B cell (primary cell): ENCODE data around the gene ATG4C. TPM values are rescaled to one million over a fixed set of nuclear protein-coding genes. Genes with fewer than 3 reads are reported as not detected.

Experiments
- ATAC-seq: fragments of 200-7000 bp; cut with Tn5 transposase; one replicate; pipeline ENCODE4 v1.10.0; 2021; ENCODE audit warnings: low read depth, mild to moderate bottlenecking, moderate number of reproducible peaks, moderate library complexity
- CTCF ChIA-PET: fragments of 350-600 bp; sonication (Branson Sonifier 250); formaldehyde crosslinking; loops from one replicate; lab custom pipeline; 2021; ENCODE audit warnings: antibody characterized with exemption, inconsistent platforms; lab: Charles Lee
- POLR2A ChIA-PET: fragments of 350-600 bp; sonication (Branson Sonifier 250); formaldehyde crosslinking; loops from one replicate; lab custom pipeline; 2021; ENCODE audit warnings: antibody characterized with exemption; lab: Charles Lee
- DNase-seq: peaks from one replicate; pipeline ENCODE4 v3.0.0; 2013
- H2AFZ ChIP-seq: 2 replicates; pipeline ENCODE4 v1.6.1; 2012; ENCODE audit warnings: mild to moderate bottlenecking, low read depth, low read length; ENCODE audit not compliant: insufficient read depth, poor library complexity, severe bottlenecking
- H3K27ac ChIP-seq, 2 donors: 1 replicate in 1 of 2; 2 replicates in 1 of 2; pipeline ENCODE4 v1.5.1; 2012 to 2013; ENCODE audit warnings: low read length in 2 of 2, mild to moderate bottlenecking in 2 of 2, moderate library complexity in 1 of 2
- H3K27me3 ChIP-seq, 4 experiments: fragments of 200-600 bp in 1 of 4; sonication (generic) in 1 of 4; replicated peaks in 1 of 4; 1 replicate in 2 of 4; 2 replicates in 2 of 4; pipeline versions ENCODE4 v1.6.1 to v1.7.0; 2013 to 2016; ENCODE audit warnings: low read length in 3 of 4, mild to moderate bottlenecking in 2 of 4, mixed read lengths in 1 of 4, moderate library complexity in 1 of 4; ENCODE audit not compliant: insufficient read depth in 4 of 4, control insufficient read depth in 3 of 4; ENCODE audit errors: control extremely low read depth in 1 of 4
- H3K36me3 ChIP-seq, 2 experiments: replicated peaks in 1 of 2; 1 replicate in 1 of 2; 2 replicates in 1 of 2; pipeline versions ENCODE4 v1.6.1 to v1.7.1; 2013; ENCODE audit warnings: low read length in 1 of 2; ENCODE audit not compliant: insufficient read depth in 2 of 2, control insufficient read depth in 1 of 2; ENCODE audit errors: control extremely low read depth in 1 of 2, extremely low read depth in 1 of 2
- H3K4me1 ChIP-seq, 2 donors: fragments of 200-600 bp in 1 of 2; sonication (generic) in 1 of 2; 1 replicate in 1 of 2; 2 replicates in 1 of 2; pipeline versions ENCODE4 v1.5.1 to v1.6.1; 2013 to 2017; ENCODE audit warnings: low read length in 2 of 2; ENCODE audit not compliant: control insufficient read depth in 2 of 2, insufficient read depth in 2 of 2
- H3K4me2 ChIP-seq: replicated peaks from 2 replicates; pipeline ENCODE3; 2012; ENCODE audit warnings: mild to moderate bottlenecking, low read depth, low read length; ENCODE audit not compliant: poor library complexity, severe bottlenecking
- H3K4me3 ChIP-seq, 5 experiments: fragments of 200-600 bp in 1 of 5; sonication (generic) in 1 of 5; 1 replicate in 3 of 5; 2 replicates in 2 of 5; pipeline versions ENCODE4 v1.5.1 to v1.7.0; 2011 to 2016; ENCODE audit warnings: low read length in 4 of 5, mild to moderate bottlenecking in 4 of 5, low read depth in 2 of 5, control low read depth in 1 of 5, moderate library complexity in 1 of 5; ENCODE audit not compliant: insufficient read depth in 1 of 5; ENCODE audit errors: control extremely low read depth in 1 of 5, extremely low read depth in 1 of 5
- H3K79me2 ChIP-seq: fragments of 200-600 bp; sonication (generic); one replicate; pipeline ENCODE4 v1.6.0; 2016; ENCODE audit warnings: low read length; ENCODE audit not compliant: control insufficient read depth, insufficient read depth
- H3K9ac ChIP-seq: fragments of 200-600 bp; sonication (generic); 2 replicates; pipeline ENCODE4 v1.6.1; 2017; ENCODE audit warnings: mild to moderate bottlenecking, low read length, moderate library complexity
- H3K9me3 ChIP-seq, 3 donors: one replicate each; pipeline versions ENCODE4 v1.6.1 to v1.7.1; 2013; ENCODE audit warnings: low read length in 2 of 3; ENCODE audit not compliant: control insufficient read depth in 2 of 3, insufficient read depth in 1 of 3; ENCODE audit errors: control extremely low read depth in 1 of 3
- H4K20me1 ChIP-seq: 2 replicates; pipeline ENCODE4 v1.6.0; 2012; ENCODE audit warnings: mild to moderate bottlenecking, low read length; ENCODE audit not compliant: insufficient read depth, control insufficient read depth, poor library complexity, severe bottlenecking
- H3K27ac Mint-ChIP-seq: one replicate; pipeline ENCODE4 v1.8.0; 2021; ENCODE audit warnings: mixed read lengths
- H3K27me3 Mint-ChIP-seq: one replicate; pipeline ENCODE4 v1.8.0; 2021; ENCODE audit warnings: mixed read lengths
- H3K4me1 Mint-ChIP-seq: one replicate; pipeline ENCODE4 v1.8.0; 2021; ENCODE audit warnings: mixed read lengths
- H3K4me3 Mint-ChIP-seq: one replicate; pipeline ENCODE4 v1.8.0; 2021; ENCODE audit warnings: mixed read lengths
- H3K9me3 Mint-ChIP-seq: one replicate; pipeline ENCODE4 v1.8.0; 2022; ENCODE audit warnings: mixed read lengths; ENCODE audit not compliant: insufficient read depth
- CTCF ChIP-seq: fragments of 200-600 bp; IDR thresholded peaks from one replicate; pipeline ENCODE4 v1.8.0; 2022; ENCODE audit warnings: antibody characterized with exemption, mild to moderate bottlenecking
- EZH2 ChIP-seq: IDR thresholded peaks from 2 replicates; pipeline ENCODE4 v1.6.1; 2012; ENCODE audit warnings: borderline replicate concordance, low read depth, mild to moderate bottlenecking, moderate library complexity, low read length; ENCODE audit not compliant: insufficient read depth, poor library complexity, severe bottlenecking
- WGBS: methylation state at CpG from one replicate; pipeline ENCODE4 v1.1.5; 2013; ENCODE audit warnings: missing lambda C conversion rate; ENCODE audit not compliant: insufficient coverage; 5-methylcytosine and 5-hydroxymethylcytosine counted together
- intact Hi-C: fragments of 100-400 bp; cut with micrococcal nuclease; formaldehyde crosslinking; loops from one replicate; pipeline ENCODE4 v1.10.0; 2022
- polyA plus RNA-seq: library from polyadenylated mRNA; depleted of rRNA; stranded (reverse); fragments of >200 nt; gene quantifications from 2 replicates; pipeline ENCODE4 v1.2.3, GENCODE V29; 2012
- total RNA-seq, 2 donors: library from RNA; stranded (reverse); fragments of 120-200 nt in 1 of 2; gene quantifications; 1 replicate in 1 of 2; 2 replicates in 1 of 2; pipeline versions ENCODE4 v1.2.3 to v1.2.4, GENCODE V29; 2013 to 2022

Gene ATG4C
- total and polyA plus RNA-seq, 2 donors (not counting 1 experiment from before 2014, with no cell fraction given): 7.1 to 30.8 TPM

DNA sequence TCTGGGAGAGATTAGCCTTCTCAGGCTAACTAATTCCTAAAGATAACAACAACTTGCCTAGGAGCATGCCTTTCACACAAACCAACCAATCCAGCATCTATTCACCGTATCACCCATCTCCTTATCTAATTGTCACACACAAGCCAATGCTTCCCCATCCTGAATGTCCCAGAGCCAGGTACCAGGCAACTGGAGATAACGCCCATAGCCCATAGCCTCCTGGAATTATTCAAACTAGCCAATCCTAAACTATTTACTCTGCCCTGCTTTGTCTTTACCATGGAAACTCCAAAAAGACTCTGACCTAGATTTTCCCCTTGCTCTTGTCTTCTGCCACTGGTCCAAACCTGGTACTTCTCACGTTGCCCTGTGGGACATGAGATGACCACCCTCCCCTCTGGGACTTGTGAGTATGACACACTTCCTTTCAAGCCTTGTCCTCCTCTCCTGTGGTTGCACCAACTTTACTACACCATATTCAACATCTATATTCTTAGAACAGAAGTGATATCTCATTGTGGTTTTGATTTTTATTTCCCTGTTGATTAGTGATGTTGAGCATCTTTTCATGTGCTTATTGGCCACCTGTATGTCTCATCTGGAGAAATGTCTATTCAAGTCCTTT is 8.8 kb upstream of the ATG4C start:
- no peak for TF ChIP-seq CTCF
- no peak for TF ChIP-seq EZH2
- Histone ChIP-seq H3K79me2 (no peaks in the 10 kb centered on the region), H3K27ac (no peak overlapping the region), H2AFZ (no peak overlapping the region), H3K4me3 (no peak overlapping the region), H3K27me3 (no peaks in the 10 kb centered on the region), H4K20me1 (no peaks in the 10 kb centered on the region), H3K4me1 (peaks cover 0 to 4% of the 10 kb centered on the region in 2 donors), H3K36me3 (no peaks in the 10 kb centered on the region), H3K4me2 (no peak overlapping the region), H3K9me3 (peaks cover 0 to 9% (median 8%) of the 10 kb centered on the region in 3 donors), H3K9ac (no peak overlapping the region)
- ATAC-seq (peak; percentile 56), DNase-seq (peak; percentile 13)
- Mint-ChIP-seq H3K27me3 (peaks cover 3% of the 10 kb centered on the region), H3K27ac (no peak overlapping the region), H3K9me3 (peaks cover 11% of the 10 kb centered on the region), H3K4me3 (no peak overlapping the region), H3K4me1 (peaks cover 5% of the 10 kb centered on the region)
- CTCF ChIA-PET: interaction anchor here (2.0 kb wide), 1 partner anchor 66 kb away, joined by 5 read pairs; no protein-coding TSS in a partner anchor
- intact Hi-C loops: no loop called here
- POLR2A ChIA-PET: no interaction called here
- 64% methylated on average over 3 of the region's 3 CpGs for WGBS

GRCh38 chr1:62778208-62778607 is 5.7 kb upstream of the ATG4C start:
- 75% methylated on average over 1 of the region's 2 CpGs for WGBS
- Histone ChIP-seq H3K4me2 (no peak overlapping the region), H3K4me1 (peaks cover 0 to 4% of the 10 kb centered on the region in 2 donors), H3K9ac (no peak overlapping the region), H3K79me2 (no peaks in the 10 kb centered on the region), H3K4me3 (no peak overlapping the region), H4K20me1 (no peaks in the 10 kb centered on the region), H3K9me3 (peaks cover 0 to 7% (median 3%) of the 10 kb centered on the region in 3 donors), H3K27me3 (no peaks in the 10 kb centered on the region), H3K27ac (no peak overlapping the region), H3K36me3 (no peaks in the 10 kb centered on the region), H2AFZ (no peak overlapping the region)
- no peak overlapping the region for H3K4me3 Mint-ChIP-seq
- DNase-seq (no peak), ATAC-seq (no peak)
- peaks cover 5% of the 10 kb centered on the region for H3K4me1 Mint-ChIP-seq
- TF ChIP-seq EZH2 (no peak), CTCF (no peak)
- no peak overlapping the region for H3K27ac Mint-ChIP-seq
- ChIA-PET POLR2A (no interaction called here), CTCF (no interaction called here)
- H3K9me3 Mint-ChIP-seq: peaks cover 3% of the 10 kb centered on the region
- intact Hi-C loops: no loop called here
- H3K27me3 Mint-ChIP-seq: peaks cover 3% of the 10 kb centered on the region
